ENCODE measurements around the gene AQP12B. TPM values are rescaled to one million over a fixed set of nuclear protein-coding genes. Genes with fewer than 3 reads are reported as not detected.

AQP12B gene
- total RNA-seq, 2 donors from 2014 or later: 7.9 to 9.6 TPM

DNA sequence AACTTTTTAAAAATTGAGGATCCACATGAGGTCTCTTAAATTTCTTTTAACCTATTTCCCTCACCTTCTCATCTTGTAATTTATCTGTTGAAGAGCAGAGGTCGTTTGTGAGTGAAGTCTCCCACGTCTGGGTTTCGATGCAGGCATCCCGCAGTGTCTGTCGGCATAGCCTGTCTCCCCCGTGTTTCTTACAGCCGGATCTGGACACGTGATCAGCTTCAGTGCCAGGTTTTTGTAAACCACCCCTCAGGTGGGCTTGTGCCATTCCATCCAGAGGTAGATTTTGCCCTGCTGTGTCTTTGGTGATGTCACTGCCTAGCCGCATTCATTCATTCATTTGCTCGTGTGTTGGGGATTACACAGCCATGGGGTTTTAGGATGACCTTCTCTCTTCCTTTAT lies 25.1 kb upstream of the AQP12B start:
- no peak overlapping the region for H3K9ac ChIP-seq (ENCODE audit: low read depth in 2 of 2, low read length in 2 of 2)
- H3K36me3 ChIP-seq: no peaks in the 10 kb centered on the region
- intact Hi-C loops (cut with DNase I): no loop called here
- H3K4me1 ChIP-seq: no peaks in the 10 kb centered on the region
- H3K4me3 ChIP-seq: no peak overlapping the region
- TF ChIP-seq, protein P1, sequence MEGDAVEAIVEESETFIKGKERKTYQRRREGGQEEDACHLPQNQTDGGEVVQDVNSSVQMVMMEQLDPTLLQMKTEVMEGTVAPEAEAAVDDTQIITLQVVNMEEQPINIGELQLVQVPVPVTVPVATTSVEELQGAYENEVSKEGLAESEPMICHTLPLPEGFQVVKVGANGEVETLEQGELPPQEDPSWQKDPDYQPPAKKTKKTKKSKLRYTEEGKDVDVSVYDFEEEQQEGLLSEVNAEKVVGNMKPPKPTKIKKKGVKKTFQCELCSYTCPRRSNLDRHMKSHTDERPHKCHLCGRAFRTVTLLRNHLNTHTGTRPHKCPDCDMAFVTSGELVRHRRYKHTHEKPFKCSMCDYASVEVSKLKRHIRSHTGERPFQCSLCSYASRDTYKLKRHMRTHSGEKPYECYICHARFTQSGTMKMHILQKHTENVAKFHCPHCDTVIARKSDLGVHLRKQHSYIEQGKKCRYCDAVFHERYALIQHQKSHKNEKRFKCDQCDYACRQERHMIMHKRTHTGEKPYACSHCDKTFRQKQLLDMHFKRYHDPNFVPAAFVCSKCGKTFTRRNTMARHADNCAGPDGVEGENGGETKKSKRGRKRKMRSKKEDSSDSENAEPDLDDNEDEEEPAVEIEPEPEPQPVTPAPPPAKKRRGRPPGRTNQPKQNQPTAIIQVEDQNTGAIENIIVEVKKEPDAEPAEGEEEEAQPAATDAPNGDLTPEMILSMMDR (IDR thresholded peaks at IDR 0.05): no peak
- no peaks in the 10 kb centered on the region for H3K9me3 ChIP-seq
- no peak for DNase-seq
- H3K27me3 ChIP-seq: no peaks in the 10 kb centered on the region
- H3K27ac ChIP-seq: no peak overlapping the region

DNA sequence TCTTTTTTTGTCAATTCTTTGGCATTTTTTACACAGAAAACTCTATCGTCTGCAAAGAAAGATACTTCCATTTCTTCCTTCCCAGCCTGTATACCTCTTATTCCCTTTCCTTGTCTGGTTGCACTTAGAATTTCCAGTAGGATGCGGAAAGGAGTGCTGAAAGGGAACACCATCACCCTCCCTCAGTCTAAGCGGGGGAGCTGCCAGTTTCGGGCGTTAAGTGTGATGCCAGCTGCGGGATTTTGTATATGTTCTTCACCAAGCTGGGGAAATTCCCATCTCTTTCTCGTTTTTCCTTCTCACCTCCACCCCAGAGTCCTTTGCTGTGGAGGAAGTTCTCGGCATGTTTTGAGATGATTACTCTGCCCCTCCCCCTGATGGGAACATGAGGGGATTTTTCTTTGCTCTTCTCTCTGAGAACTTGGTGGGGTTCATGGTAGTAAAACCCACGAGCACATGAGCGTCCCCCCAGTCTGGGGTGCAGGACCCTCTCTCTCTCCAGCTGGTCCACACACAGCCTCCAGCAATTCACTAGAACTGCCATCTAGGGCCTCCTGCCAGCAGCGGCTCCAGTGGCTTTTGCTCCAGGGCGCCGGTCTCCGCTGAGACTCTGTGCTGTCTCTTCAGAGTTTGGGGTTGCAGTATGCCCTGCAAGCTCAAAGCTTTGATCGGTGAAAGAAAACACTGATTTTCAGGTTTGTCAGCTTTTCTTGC lies 24.5 kb upstream of the AQP12B start:
- intact Hi-C loops (cut with DNase I): no loop called here
- H3K9ac ChIP-seq (ENCODE audit: low read depth in 2 of 2, low read length in 2 of 2): no peak overlapping the region
- H3K27me3 ChIP-seq: no peaks in the 10 kb centered on the region
- TF ChIP-seq, protein P1 (IDR thresholded peaks at IDR 0.05): no peak
- no peak overlapping the region for H3K4me3 ChIP-seq
- H3K27ac ChIP-seq: no peak overlapping the region
- no peak for DNase-seq
- no peaks in the 10 kb centered on the region for H3K36me3 ChIP-seq
- H3K9me3 ChIP-seq: no peaks in the 10 kb centered on the region
- no peaks in the 10 kb centered on the region for H3K4me1 ChIP-seq

- no peaks in the 10 kb centered on the region for H3K27me3 ChIP-seq
- no peak overlapping the region for H3K9ac ChIP-seq (ENCODE audit: low read depth in 2 of 2, low read length in 2 of 2)
- TF ChIP-seq, protein P1 (IDR thresholded peaks at IDR 0.05): no peak
- no peaks in the 10 kb centered on the region for H3K9me3 ChIP-seq
- intact Hi-C loops (cut with DNase I): no loop called here
- no peak for DNase-seq
- H3K4me3 ChIP-seq: no peak overlapping the region
- H3K27ac ChIP-seq: no peak overlapping the region
- H3K4me1 ChIP-seq: no peaks in the 10 kb centered on the region
- no peaks in the 10 kb centered on the region for H3K36me3 ChIP-seq
Observed at GRCh38 chr2:240705204-240705791, 22.6 kb upstream of the AQP12B start.

- intact Hi-C loops (cut with DNase I): no loop called here
- no peak for DNase-seq
- H3K27me3 ChIP-seq: no peaks in the 10 kb centered on the region
Observed at GRCh38 chr2:240704651-240705050, 22.0 kb upstream of the AQP12B start.

DNA sequence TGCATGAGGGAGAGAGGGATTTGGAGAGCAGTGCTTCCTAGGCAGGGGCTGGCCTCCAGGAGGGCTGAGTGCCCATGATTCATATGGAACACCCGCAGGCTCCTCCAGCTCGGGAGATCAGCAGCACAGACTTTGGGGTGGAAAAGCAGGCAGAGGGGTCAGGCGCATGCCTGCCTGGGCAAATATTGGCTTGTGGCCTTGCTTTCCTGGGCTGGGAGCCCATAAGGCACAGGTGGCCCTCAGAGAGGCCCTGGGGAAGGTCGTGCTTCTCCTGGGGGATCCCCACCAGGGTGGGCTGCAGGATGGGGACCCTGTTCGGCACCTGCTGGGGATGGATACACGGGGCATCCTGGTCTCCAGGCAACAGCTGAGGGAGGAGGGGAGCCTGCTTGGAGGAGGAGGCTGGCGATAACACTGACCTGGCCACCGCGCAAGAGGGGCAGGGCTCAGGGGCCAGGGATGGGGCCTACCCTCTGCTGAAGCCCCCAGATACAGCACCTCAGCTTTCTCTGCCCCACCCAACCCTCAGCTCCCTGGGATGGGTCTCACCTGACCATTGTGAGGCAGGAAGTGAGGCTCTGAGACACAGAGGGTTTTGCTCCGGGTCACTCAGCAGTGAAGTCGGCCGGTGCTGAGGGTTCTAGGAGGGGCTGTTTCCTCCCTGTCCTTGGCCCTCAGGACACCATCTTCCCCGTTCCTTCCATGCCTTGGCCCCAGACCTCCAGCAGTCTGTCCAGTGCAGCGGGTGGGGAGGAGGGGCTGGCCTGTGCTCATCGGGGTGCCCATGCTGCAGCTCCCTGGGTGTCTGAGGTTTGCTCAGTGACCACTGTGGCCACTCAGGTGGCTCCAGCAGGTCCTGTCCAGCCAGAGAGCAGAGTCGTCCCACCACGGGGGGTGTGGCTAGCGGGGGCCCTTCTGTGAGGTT lies 21.0 kb upstream of the AQP12B start:
- Histone ChIP-seq H3K9ac (ENCODE audit: low read depth in 2 of 2, low read length in 2 of 2) (no peak overlapping the region), H3K27me3 (no peaks in the 10 kb centered on the region), H3K4me3 (no peak overlapping the region), H3K36me3 (no peaks in the 10 kb centered on the region), H3K27ac (no peak overlapping the region), H3K4me1 (no peaks in the 10 kb centered on the region), H3K9me3 (no peaks in the 10 kb centered on the region)
- TF ChIP-seq, protein P1 (IDR thresholded peaks at IDR 0.05): no peak
- intact Hi-C loops (cut with DNase I): no loop called here
- DNase-seq: no peak

More at GRCh38 chr2:240704651-240705050, 22.0 kb upstream of the AQP12B start:
- H3K9me3 ChIP-seq: no peaks in the 10 kb centered on the region
- H3K4me1 ChIP-seq: no peaks in the 10 kb centered on the region
- no peak overlapping the region for H3K27ac ChIP-seq
- TF ChIP-seq, protein P1 (IDR thresholded peaks at IDR 0.05): no peak
- H3K4me3 ChIP-seq: no peak overlapping the region
- no peaks in the 10 kb centered on the region for H3K36me3 ChIP-seq
- no peak overlapping the region for H3K9ac ChIP-seq (ENCODE audit: low read depth in 2 of 2, low read length in 2 of 2)
